ENCODE results near the gene ZSCAN25. TPM values are rescaled to one million over a fixed set of nuclear protein-coding genes. Genes with fewer than 3 reads are reported as not detected.
"Not testable (repeated sequence)": the region's sequence is repeated elsewhere in the genome, so short reads cannot be mapped to it uniquely, and the experiment has no call there.

ZSCAN25 gene
- total RNA-seq, 1 donor from 2014 or later, result 12.5 TPM

GRCh38 chr7:99645590-99645989, 28.8 kb downstream of the ZSCAN25 start:
- DNase-seq (ENCODE audit: low read depth, low spot score), result no peak

GRCh38 chr7:99648843-99649242, 32.1 kb downstream of the ZSCAN25 start:
- DNase-seq (ENCODE audit: low read depth, low spot score), result no peak

- no peak for DNase-seq (ENCODE audit: low read depth, low spot score)
Measured at GRCh38 chr7:99651290-99651689, 34.5 kb downstream of the ZSCAN25 start.

- DNase-seq (ENCODE audit: low read depth, low spot score), result no peak
Measured at GRCh38 chr7:99652671-99653070, 35.9 kb downstream of the ZSCAN25 start.

- DNase-seq (ENCODE audit: low read depth, low spot score), result not testable (repeated sequence)
Measured at GRCh38 chr7:99653269-99653668, 36.5 kb downstream of the ZSCAN25 start.

GRCh38 chr7:99653754-99654153, 37.0 kb downstream of the ZSCAN25 start:
- DNase-seq (ENCODE audit: low read depth, low spot score), result no peak

GRCh38 chr7:99654626-99655025, 37.9 kb downstream of the ZSCAN25 start:
- not testable (repeated sequence) for DNase-seq (ENCODE audit: low read depth, low spot score)

GRCh38 chr7:99657879-99658278, 41.1 kb downstream of the ZSCAN25 start:
- DNase-seq (ENCODE audit: low read depth, low spot score), result not testable (repeated sequence)

GRCh38 chr7:99665312-99666012, 48.7 kb downstream of the ZSCAN25 start:
- no peak for DNase-seq (ENCODE audit: low read depth, low spot score)

GRCh38 chr7:99666013-99666395, 49.3 kb downstream of the ZSCAN25 start:
- DNase-seq (ENCODE audit: low read depth, low spot score), result no peak

- no peak for DNase-seq (ENCODE audit: low read depth, low spot score)
Measured at GRCh38 chr7:99667179-99667578, 50.4 kb downstream of the ZSCAN25 start.

GRCh38 chr7:99668541-99668940, 51.8 kb downstream of the ZSCAN25 start:
- DNase-seq (ENCODE audit: low read depth, low spot score), result no peak

GRCh38 chr7:99669782-99670181, 53.0 kb downstream of the ZSCAN25 start:
- DNase-seq (ENCODE audit: low read depth, low spot score), result no peak

- DNase-seq (ENCODE audit: low read depth, low spot score), result no peak
Measured at GRCh38 chr7:99672573-99672972, 55.8 kb downstream of the ZSCAN25 start.

- no peak for DNase-seq (ENCODE audit: low read depth, low spot score)
Measured at GRCh38 chr7:99674995-99675742, 58.4 kb downstream of the ZSCAN25 start.

- no peak for DNase-seq (ENCODE audit: low read depth, low spot score)
Measured at GRCh38 chr7:99677013-99677647, 60.4 kb downstream of the ZSCAN25 start.

- no peak for DNase-seq (ENCODE audit: low read depth, low spot score)
Measured at GRCh38 chr7:99677648-99678045, 60.9 kb downstream of the ZSCAN25 start.

- no peak for DNase-seq (ENCODE audit: low read depth, low spot score)
Measured at GRCh38 chr7:99679032-99679399, 62.3 kb downstream of the ZSCAN25 start.

- DNase-seq (ENCODE audit: low read depth, low spot score), result no peak
Measured at GRCh38 chr7:99679400-99680191, 62.9 kb downstream of the ZSCAN25 start, which contains the start of gene CYP3A5. Gene CYP3A5, minus strand, starts transcription at chr7:99679996. Its CDS starts 100 bp downstream, at chr7:99679896.

All from pulmonary artery endothelial cell (primary cell).